Activated T-cell treated with anti-CD3 and anti-CD28 coated beads, Interleukin-2, amount 50 U/mL, for 4 hours (primary cell): ENCODE results near the gene ZMYND15. TPM values are rescaled to one million over a fixed set of nuclear protein-coding genes. Genes with fewer than 3 reads are reported as not detected.
A peak's percentile ranks its signal among the peaks of the same experiment; 100 is the strongest.
"Not testable (repeated sequence)": the region's sequence is repeated elsewhere in the genome, so short reads cannot be mapped to it uniquely, and the experiment has no call there.

ENCODE experiments used
- ATAC-seq, 2 donors: fragments of 200-7000 bp; cut with Tn5 transposase; one replicate each; pipeline ENCODE4 v1.10.0; 2021
- DNase-seq: peaks from one replicate; pipeline ENCODE4 v3.0.0-alpha.2; 2020
- H3K27me3 Mint-ChIP-seq: one replicate; pipeline ENCODE4 v1.8.0; 2021; ENCODE audit warnings: low read depth, mixed read lengths
- H3K36me3 Mint-ChIP-seq: one replicate; pipeline ENCODE4 v1.8.0; 2022; ENCODE audit warnings: mixed read lengths; ENCODE audit not compliant: insufficient read depth
- H3K4me1 Mint-ChIP-seq: one replicate; pipeline ENCODE4 v1.8.0; 2021; ENCODE audit warnings: low read depth, mixed read lengths
- H3K4me3 Mint-ChIP-seq: one replicate; pipeline ENCODE4 v1.8.0; 2021; ENCODE audit warnings: mild to moderate bottlenecking, moderate library complexity, mixed read lengths
- H3K9me3 Mint-ChIP-seq: one replicate; pipeline ENCODE4 v1.8.0; 2021; ENCODE audit warnings: mixed read lengths
- total RNA-seq, 3 donors: library from RNA; stranded (reverse); gene quantifications; one replicate each; pipeline ENCODE4 v1.2.1, GENCODE V29; 2021

Gene ZMYND15
- total RNA-seq, 3 donors from 2014 or later, result 0.13 TPM; not detected in 2

DNA sequence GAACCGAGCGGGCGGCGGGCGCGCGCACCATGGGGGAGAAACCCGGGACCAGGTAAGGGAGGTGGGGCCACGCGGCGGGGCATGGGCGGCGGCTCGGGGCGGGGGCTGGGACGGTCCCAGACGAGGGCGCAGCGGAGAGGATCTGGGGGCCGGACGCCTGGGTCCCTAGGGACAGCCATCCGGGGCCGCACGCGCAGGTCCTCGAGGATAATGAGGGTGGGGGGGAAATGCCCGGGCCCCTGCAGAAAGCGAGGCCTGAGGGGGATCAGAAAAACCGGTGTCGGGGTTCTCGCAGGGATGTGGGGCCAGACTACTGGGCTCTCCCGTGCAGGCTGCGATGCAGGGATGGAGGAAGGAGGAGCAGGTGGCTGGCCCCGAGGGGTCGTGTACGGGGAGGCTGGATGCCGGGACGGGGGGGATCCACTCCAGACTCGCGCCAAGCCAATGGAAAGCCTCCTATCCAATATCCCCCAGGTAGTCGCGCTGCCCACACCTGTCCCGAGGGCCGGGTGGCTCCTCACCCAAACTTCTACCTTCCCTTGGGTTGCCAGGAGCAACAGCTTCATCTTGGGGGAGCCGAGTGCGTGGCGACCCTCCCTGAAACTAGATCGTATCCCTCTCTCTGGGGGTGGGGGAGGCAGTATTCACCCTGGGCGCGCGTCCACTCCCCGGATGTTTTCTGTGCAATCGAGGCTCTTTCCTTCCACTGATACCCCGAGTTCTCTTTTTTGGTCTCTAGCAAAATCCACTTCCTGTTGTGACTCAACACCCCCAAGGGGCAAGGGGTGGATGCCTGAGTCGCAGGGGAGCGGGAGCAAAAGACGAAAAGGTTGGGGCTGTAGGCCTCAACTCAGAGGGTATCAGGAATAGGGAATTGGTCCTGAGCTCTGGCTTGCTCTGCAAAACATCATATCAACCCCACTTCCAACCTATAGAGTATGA is 28.7 kb upstream of the ZMYND15 start:
- peak; percentile 39 for DNase-seq
- H3K4me3 Mint-ChIP-seq, result peak overlapping the region; percentile 94
- no peaks in the 10 kb centered on the region for H3K9me3 Mint-ChIP-seq
- H3K36me3 Mint-ChIP-seq, result peaks cover 2% of the 10 kb centered on the region
- no peaks in the 10 kb centered on the region for H3K27me3 Mint-ChIP-seq
- H3K4me1 Mint-ChIP-seq, result peaks cover 49% of the 10 kb centered on the region
- peak in 1 of 2 donors; percentile 4 for ATAC-seq

DNA sequence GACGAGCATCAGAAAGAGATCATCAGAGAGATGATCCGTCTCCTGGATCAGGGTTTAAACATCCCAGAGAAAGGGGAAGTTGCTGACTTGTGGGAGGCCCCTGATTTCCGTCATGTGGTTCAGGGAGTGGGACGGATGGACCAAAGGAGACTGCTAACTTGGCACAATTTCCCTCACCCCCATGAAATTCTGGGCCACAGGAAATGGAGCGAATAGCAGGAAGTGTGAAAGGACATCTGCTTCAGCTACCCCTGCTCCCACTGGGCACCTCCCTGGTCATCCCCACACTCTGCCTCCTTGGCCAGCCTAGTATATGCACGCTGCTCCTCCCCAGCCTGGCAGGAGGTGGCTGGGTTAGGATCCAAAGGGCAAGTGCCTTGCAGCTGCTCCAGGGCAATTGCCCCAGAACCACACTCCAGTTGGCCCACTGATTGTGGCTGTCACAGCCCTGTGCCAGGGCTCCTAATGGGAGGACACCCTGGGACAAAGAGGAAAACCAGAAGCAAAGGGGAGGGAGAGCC is 27.9 kb upstream of the ZMYND15 start:
- ATAC-seq, result no peak
- Mint-ChIP-seq H3K4me1 (peaks cover 48% of the 10 kb centered on the region), H3K36me3 (no peaks in the 10 kb centered on the region), H3K9me3 (no peaks in the 10 kb centered on the region), H3K4me3 (peak overlapping the region; percentile 94), H3K27me3 (no peaks in the 10 kb centered on the region)
- DNase-seq, result no peak

DNA sequence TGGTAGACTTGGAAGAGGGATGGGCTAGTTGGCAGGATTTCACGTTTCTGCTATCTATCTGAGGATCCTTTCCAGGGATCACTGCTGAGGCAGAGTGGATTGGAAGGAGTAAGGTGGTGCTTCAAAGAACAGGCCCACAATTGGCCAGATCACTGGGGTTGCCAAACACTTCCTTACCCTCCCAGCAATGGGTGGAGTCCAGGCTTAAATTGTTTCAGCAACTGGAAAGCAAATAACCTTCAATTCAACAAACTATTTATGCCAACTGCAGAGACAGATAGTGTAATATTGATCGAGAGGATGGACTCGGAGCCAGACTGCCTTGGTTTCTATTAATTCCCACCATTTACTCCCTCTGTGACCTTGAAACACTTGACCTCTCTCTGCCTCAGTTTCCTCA is 27.1 kb upstream of the ZMYND15 start:
- ATAC-seq (no peak), DNase-seq (no peak)
- peak overlapping the region; percentile 94 for H3K4me3 Mint-ChIP-seq
- H3K4me1 Mint-ChIP-seq, result peaks cover 51% of the 10 kb centered on the region
- peaks cover 3% of the 10 kb centered on the region for H3K36me3 Mint-ChIP-seq
- no peaks in the 10 kb centered on the region for H3K27me3 Mint-ChIP-seq
- no peaks in the 10 kb centered on the region for H3K9me3 Mint-ChIP-seq

DNA sequence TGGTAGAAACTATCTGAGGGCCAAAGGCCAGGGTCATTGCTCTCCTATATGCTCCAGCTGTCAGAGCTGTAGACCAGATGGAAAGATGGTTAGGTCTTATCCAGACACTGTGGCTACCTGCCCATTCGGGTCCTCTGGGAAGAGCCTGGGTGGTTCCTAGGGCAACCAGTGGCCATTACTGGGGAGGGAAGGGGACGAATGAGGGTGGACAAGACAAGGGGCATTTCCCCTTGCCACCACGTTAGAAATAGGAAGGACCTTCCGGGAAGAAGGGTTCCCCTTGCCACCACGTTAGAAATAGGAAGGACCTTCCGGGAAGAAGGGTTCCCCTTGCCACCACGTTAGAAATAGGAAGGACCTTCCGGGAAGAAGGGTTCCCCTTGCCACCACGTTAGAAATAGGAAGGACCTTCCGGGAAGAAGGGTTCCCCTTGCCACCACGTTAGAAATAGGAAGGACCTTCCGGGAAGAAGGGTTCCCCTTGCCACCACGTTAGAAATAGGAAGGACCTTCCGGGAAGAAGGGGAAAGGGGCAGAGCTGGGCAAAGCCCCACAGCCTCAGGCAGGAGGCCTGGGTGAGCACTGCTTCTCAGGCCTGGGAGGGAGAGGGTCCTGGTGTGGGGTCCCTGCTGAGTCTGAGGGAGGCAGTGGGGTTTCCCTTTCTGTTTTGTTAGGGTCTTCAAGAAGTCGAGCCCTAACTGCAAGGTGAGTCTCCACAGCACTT is 25.1 kb upstream of the ZMYND15 start:
- not testable (repeated sequence) for ATAC-seq, H3K36me3 Mint-ChIP-seq, DNase-seq, H3K9me3 Mint-ChIP-seq, H3K27me3 Mint-ChIP-seq
- peak overlapping the region; percentile 75 for H3K4me3 Mint-ChIP-seq
- peaks cover 49% of the 10 kb centered on the region for H3K4me1 Mint-ChIP-seq

DNA sequence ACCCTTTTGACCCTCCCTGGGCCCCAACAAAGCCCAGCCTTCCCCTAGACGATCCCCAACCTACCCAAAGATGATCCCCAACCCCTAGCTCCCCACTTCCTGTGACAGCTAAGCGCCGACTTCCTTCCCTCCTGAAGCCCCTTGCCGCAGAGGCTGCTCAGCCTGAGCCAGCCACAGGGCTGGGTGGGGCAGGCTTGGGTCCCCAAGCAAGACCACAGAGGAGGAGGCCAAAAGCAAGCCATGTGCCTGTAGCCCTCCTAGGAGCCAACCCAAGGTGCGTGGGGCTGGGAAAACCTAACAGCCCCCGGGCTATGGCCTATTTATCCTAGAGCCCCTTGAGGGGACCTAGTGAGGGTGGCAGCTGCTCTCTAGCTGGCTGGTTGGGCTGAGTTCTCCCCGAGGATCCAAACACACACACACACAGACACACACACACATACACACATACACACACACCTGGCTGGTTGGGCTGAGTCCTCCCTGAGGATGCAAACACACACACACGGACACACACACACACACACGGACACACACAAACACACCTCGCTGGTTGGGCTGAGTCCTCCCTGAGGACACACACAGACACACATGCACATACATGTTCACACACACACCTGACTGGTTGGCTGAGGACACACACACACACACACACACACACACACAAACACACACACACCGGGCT is 24.4 kb upstream of the ZMYND15 start:
- peak; percentile 49 for DNase-seq
- H3K36me3 Mint-ChIP-seq, result peaks cover 10% of the 10 kb centered on the region
- peaks cover 45% of the 10 kb centered on the region for H3K4me1 Mint-ChIP-seq
- ATAC-seq, result no peak
- H3K4me3 Mint-ChIP-seq, result peak overlapping the region; percentile 75
- H3K27me3 Mint-ChIP-seq, result no peaks in the 10 kb centered on the region
- no peaks in the 10 kb centered on the region for H3K9me3 Mint-ChIP-seq

DNA sequence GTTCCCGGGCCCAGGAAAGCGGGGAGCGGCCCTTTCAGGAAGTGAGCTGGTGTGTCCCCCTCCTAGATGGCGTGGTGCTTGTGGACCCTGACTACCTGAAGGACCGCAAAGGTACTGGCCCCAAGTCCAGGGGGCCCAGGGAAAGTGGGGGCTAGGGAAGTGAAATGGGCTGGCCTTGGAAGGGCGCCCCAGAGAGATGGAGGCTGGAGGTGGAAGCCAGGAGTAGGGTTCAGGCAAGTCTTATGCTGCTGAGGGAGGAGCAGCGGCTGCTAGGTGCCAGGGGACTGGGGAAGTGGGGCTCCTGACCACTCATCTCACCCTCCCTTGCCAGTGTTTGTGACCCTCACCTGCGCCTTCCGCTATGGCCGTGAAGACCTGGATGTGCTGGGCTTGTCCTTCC is 23.6 kb upstream of the ZMYND15 start:
- DNase-seq (no peak), ATAC-seq (no peak)
- no peak overlapping the region for H3K4me3 Mint-ChIP-seq
- H3K36me3 Mint-ChIP-seq, result peaks cover 14% of the 10 kb centered on the region
- no peaks in the 10 kb centered on the region for H3K9me3 Mint-ChIP-seq
- H3K27me3 Mint-ChIP-seq, result no peaks in the 10 kb centered on the region
- H3K4me1 Mint-ChIP-seq, result peaks cover 45% of the 10 kb centered on the region

DNA sequence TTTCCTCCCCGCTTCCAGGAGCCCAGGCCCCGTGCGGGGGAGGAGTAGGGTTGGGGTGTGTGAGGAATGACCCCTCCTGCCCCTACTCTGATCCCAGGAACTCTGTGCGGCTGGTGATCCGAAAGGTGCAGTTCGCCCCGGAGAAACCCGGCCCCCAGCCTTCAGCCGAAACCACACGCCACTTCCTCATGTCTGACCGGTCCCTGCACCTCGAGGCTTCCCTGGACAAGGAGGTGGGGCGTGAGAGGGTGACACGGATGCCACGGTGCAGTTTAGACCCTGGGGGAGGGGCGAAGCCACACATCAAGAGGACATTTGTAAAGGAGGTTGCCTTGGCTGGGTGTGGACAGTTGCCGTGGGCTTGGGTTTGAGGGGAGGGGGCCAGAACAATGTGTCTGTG is 21.8 kb upstream of the ZMYND15 start:
- no peak for DNase-seq
- no peak for ATAC-seq
- no peaks in the 10 kb centered on the region for H3K9me3 Mint-ChIP-seq

DNA sequence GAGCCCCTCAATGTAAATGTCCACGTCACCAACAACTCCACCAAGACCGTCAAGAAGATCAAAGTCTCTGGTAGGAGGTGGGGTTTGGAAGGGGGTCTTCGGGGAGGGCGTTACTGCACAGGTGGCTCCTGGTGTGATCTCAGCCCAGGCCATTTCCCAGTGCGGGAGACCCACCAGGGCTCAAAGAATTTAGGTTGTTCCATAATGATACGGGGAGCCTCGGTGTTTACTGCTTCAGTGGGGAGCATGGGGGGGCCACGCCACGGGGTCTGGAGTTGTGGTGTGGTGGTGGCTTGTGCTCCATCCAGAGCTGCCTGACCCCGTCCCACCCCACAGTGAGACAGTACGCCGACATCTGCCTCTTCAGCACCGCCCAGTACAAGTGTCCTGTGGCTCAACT is 21.4 kb upstream of the ZMYND15 start:
- Mint-ChIP-seq H3K4me3 (no peak overlapping the region), H3K36me3 (peaks cover 15% of the 10 kb centered on the region), H3K4me1 (peaks cover 29% of the 10 kb centered on the region), H3K9me3 (no peaks in the 10 kb centered on the region), H3K27me3 (no peaks in the 10 kb centered on the region)
- ATAC-seq (no peak), DNase-seq (no peak)

More for the DNA sequence above, 21.8 kb upstream of the ZMYND15 start:
- Mint-ChIP-seq H3K27me3 (no peaks in the 10 kb centered on the region), H3K4me1 (peaks cover 31% of the 10 kb centered on the region), H3K4me3 (no peak overlapping the region), H3K36me3 (peaks cover 15% of the 10 kb centered on the region)

DNA sequence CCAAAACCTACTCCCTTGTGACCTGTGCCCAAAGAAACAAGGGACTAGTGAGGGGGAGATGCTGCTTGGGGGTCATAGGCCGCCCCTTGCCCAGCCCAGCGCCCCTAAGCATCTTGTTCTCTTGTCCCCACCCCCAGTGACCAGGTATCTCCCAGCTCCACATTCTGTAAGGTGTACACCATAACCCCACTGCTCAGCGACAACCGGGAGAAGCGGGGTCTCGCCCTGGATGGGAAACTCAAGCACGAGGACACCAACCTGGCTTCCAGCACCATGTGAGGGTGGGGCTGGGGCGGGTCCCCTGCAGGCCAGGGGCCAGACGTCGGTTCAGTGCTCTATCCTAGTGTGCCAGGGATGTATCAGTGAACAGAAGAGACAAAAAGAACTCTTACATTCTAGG is 20.5 kb upstream of the ZMYND15 start:
- Mint-ChIP-seq H3K9me3 (no peaks in the 10 kb centered on the region), H3K36me3 (peaks cover 15% of the 10 kb centered on the region), H3K27me3 (no peaks in the 10 kb centered on the region), H3K4me1 (peaks cover 23% of the 10 kb centered on the region), H3K4me3 (no peak overlapping the region)
- no peak for DNase-seq
- ATAC-seq, result no peak

DNA sequence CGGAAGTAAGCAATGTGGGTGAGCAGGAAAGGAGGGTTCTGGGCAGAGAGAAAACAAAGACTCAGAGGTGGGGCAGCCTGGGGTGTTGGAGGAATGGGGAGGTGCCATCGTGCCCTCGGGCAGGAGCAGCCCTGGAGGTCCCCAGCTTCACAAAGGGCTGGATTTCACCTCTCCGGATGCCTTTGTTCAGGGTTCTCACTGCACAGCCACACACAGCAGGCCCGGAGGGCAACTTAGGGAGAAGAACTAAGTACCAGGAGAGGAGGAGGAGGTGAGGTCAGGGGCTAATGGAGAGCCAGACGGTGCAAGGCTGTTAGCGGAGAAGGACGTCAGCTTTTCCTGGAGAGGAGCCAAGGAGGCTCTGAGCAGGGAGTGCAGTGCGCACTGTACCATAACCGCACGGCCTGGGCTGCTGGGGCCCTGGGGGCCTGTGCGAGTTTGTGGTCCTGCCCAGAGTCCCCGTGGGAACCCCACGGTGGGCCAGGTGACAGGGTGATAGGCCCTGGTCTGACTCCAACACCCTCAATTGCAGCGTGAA is 19.9 kb upstream of the ZMYND15 start:
- Mint-ChIP-seq H3K36me3 (peaks cover 15% of the 10 kb centered on the region), H3K4me3 (no peak overlapping the region), H3K9me3 (no peaks in the 10 kb centered on the region), H3K4me1 (peaks cover 20% of the 10 kb centered on the region), H3K27me3 (no peaks in the 10 kb centered on the region)
- ATAC-seq (no peak), DNase-seq (no peak)

DNA sequence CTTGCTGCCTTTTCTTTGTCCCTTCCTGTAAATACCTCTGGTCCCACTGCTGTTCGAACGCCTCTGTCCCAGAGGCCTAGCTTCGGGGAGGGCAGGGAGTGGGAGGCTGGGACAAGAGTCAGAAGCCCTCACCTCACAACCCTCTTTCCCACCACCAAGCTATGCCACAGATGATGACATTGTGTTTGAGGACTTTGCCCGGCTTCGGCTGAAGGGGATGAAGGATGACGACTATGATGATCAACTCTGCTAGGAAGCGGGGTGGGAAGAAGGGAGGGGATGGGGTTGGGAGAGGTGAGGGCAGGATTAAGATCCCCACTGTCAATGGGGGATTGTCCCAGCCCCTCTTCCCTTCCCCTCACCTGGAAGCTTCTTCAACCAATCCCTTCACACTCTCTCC is 18.8 kb upstream of the ZMYND15 start:
- DNase-seq (no peak), ATAC-seq (no peak)
- H3K36me3 Mint-ChIP-seq, result peaks cover 15% of the 10 kb centered on the region
- peaks cover 12% of the 10 kb centered on the region for H3K4me1 Mint-ChIP-seq
- H3K9me3 Mint-ChIP-seq, result no peaks in the 10 kb centered on the region
- no peaks in the 10 kb centered on the region for H3K27me3 Mint-ChIP-seq
- H3K4me3 Mint-ChIP-seq, result no peak overlapping the region

DNA sequence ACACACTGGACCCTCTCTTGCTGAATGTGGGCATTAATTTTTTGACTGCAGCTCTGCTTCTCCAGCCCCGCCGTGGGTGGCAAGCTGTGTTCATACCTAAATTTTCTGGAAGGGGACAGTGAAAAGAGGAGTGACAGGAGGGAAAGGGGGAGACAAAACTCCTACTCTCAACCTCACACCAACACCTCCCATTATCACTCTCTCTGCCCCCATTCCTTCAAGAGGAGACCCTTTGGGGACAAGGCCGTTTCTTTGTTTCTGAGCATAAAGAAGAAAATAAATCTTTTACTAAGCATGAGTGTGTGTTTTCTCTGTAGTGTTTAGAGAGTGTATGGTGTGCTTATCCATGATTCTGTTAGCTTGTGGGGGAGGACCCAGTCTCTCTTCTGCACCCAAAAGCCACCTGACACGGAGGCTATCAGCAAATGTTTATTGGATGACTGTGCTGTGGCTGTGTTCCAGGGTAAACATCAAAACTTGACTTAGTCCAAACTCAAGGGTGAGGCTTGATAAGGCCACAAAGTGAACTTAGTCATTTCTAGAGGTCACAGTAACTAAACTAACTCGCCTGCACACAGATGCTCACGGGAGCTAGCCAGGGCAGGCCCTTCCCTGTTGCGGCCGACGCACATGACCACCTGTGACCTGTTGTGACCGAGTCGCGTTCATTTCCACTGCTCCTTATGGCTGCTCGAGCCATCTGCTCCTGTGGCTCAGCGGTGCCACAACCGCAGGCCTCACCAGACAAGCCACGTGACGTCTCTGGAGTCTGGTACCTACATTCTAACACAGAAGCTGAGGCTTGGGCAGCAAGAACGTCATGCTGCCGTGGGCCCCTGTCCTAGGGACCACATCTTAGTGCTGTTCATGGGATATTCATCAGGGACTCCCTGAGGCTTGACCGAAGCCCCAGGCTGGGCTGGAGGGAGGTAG is 18.2 kb upstream of the ZMYND15 start:
- H3K27me3 Mint-ChIP-seq, result no peaks in the 10 kb centered on the region
- no peaks in the 10 kb centered on the region for H3K9me3 Mint-ChIP-seq
- no peak for DNase-seq
- ATAC-seq, result peak in 1 of 2 donors; percentile 25
- peaks cover 10% of the 10 kb centered on the region for H3K4me1 Mint-ChIP-seq
- H3K4me3 Mint-ChIP-seq, result no peak overlapping the region
- peaks cover 15% of the 10 kb centered on the region for H3K36me3 Mint-ChIP-seq

DNA sequence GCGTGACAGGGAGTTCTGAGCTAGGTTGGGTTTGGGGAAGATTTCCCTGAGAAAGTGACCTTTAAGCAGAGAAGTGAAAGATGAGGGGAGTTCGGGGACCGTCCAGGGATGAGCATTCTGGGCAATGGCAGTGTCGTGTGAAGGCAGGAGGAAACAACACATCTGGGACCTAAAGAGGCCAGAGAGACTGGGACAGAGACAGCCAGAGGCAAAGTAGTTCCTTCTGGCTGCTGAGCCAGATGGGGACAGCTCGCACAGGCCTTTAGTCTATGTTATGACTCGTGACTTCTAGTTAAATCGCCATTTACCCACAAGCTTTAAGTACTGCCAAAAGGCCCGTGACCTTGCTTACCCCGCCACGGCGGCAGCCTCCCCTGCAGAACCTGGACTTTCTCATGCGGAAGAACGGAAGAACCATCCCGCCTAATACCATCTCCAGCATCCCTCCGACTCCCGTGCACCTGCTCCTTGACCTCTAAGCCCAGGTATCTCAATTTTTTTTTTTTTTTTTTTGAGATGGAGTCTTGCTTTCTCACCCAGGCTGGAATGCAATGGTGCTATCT is 16.9 kb upstream of the ZMYND15 start:
- ATAC-seq (no peak), DNase-seq (no peak)
- Mint-ChIP-seq H3K27me3 (no peaks in the 10 kb centered on the region), H3K36me3 (peaks cover 13% of the 10 kb centered on the region), H3K4me1 (peaks cover 8% of the 10 kb centered on the region), H3K4me3 (no peak overlapping the region), H3K9me3 (no peaks in the 10 kb centered on the region)
